Measurements from ENCODE around the gene RFT1.

The RFT1 gene

GRCh38 chr3:53080612-53081205 lies 49.5 kb downstream of the RFT1 start:
- no peaks in the 10 kb centered on the region for H3K4me1 ChIP-seq (ENCODE audit: low read length)
- no peaks in the 10 kb centered on the region for H3K9me2 ChIP-seq (replicated peaks; ENCODE audit: insufficient read depth, low read length)
- no peaks in the 10 kb centered on the region for H3K79me2 ChIP-seq (ENCODE audit: low read length)
- no peaks in the 10 kb centered on the region for H3K27me3 ChIP-seq (replicated peaks; ENCODE audit: insufficient read depth, low read length)
- no peak overlapping the region for H3K27ac ChIP-seq (ENCODE audit: low read length)
- H3F3A ChIP-seq (ENCODE audit: insufficient read depth, low read length) = no peaks in the 10 kb centered on the region
- H4K20me1 ChIP-seq (ENCODE audit: insufficient read depth, low read length) = no peaks in the 10 kb centered on the region
- H3K4me3 ChIP-seq (ENCODE audit: low read length) = no peak overlapping the region
- H3K9ac ChIP-seq (ENCODE audit: low read length) = no peak overlapping the region
- no peak for TF ChIP-seq EZH2 (optimal IDR thresholded peaks at IDR 0.05; ENCODE audit: low read depth, low read length)
- no peak for DNase-seq
- H3K4me2 ChIP-seq (ENCODE audit: low read depth, low read length) = no peak overlapping the region
- no peaks in the 10 kb centered on the region for H3K36me3 ChIP-seq (replicated peaks; ENCODE audit: insufficient read depth, low read length)
- H3K9me3 ChIP-seq (replicated peaks; ENCODE audit: insufficient read depth, low read length) = no peaks in the 10 kb centered on the region
- H2AFZ ChIP-seq (ENCODE audit: low read length) = no peak overlapping the region

GRCh38 chr3:53079791-53080555 lies 50.3 kb downstream of the RFT1 start:
- no peaks in the 10 kb centered on the region for H3K27me3 ChIP-seq (replicated peaks; ENCODE audit: insufficient read depth, low read length)
- no peak overlapping the region for H3K4me3 ChIP-seq (ENCODE audit: low read length)
- H2AFZ ChIP-seq (ENCODE audit: low read length) = no peak overlapping the region
- no peaks in the 10 kb centered on the region for H3K9me2 ChIP-seq (replicated peaks; ENCODE audit: insufficient read depth, low read length)
- TF ChIP-seq CTCF (IDR thresholded peaks at IDR 0.05; ENCODE audit: low read length) (no peak), EZH2 (optimal IDR thresholded peaks at IDR 0.05; ENCODE audit: low read depth, low read length) (no peak), EZH2phosphoT487 (IDR thresholded peaks at IDR 0.05; ENCODE audit: low read length) (no peak)
- H3K9me3 ChIP-seq (replicated peaks; ENCODE audit: insufficient read depth, low read length) = no peaks in the 10 kb centered on the region
- H3K27ac ChIP-seq (ENCODE audit: low read length) = no peak overlapping the region
- no peak for DNase-seq
- no peaks in the 10 kb centered on the region for H3K4me1 ChIP-seq (ENCODE audit: low read length)
- H3K4me2 ChIP-seq (ENCODE audit: low read depth, low read length) = no peak overlapping the region
- no peaks in the 10 kb centered on the region for H3F3A ChIP-seq (ENCODE audit: insufficient read depth, low read length)
- no peaks in the 10 kb centered on the region for H3K79me2 ChIP-seq (ENCODE audit: low read length)
- no peaks in the 10 kb centered on the region for H4K20me1 ChIP-seq (ENCODE audit: insufficient read depth, low read length)
- H3K9ac ChIP-seq (ENCODE audit: low read length) = no peak overlapping the region
- H3K36me3 ChIP-seq (replicated peaks; ENCODE audit: insufficient read depth, low read length) = no peaks in the 10 kb centered on the region

- no peaks in the 10 kb centered on the region for H3K36me3 ChIP-seq (replicated peaks; ENCODE audit: insufficient read depth, low read length)
- H3K9ac ChIP-seq (ENCODE audit: low read length) = no peak overlapping the region
- no peak overlapping the region for H3K4me3 ChIP-seq (ENCODE audit: low read length)
- H4K20me1 ChIP-seq (ENCODE audit: insufficient read depth, low read length) = no peaks in the 10 kb centered on the region
- H3K9me2 ChIP-seq (replicated peaks; ENCODE audit: insufficient read depth, low read length) = no peaks in the 10 kb centered on the region
- no peak overlapping the region for H3K27ac ChIP-seq (ENCODE audit: low read length)
- no peak overlapping the region for H3K4me2 ChIP-seq (ENCODE audit: low read depth, low read length)
- no peak for DNase-seq
- no peaks in the 10 kb centered on the region for H3F3A ChIP-seq (ENCODE audit: insufficient read depth, low read length)
- H2AFZ ChIP-seq (ENCODE audit: low read length) = no peak overlapping the region
- no peaks in the 10 kb centered on the region for H3K9me3 ChIP-seq (replicated peaks; ENCODE audit: insufficient read depth, low read length)
- no peaks in the 10 kb centered on the region for H3K27me3 ChIP-seq (replicated peaks; ENCODE audit: insufficient read depth, low read length)
- no peaks in the 10 kb centered on the region for H3K4me1 ChIP-seq (ENCODE audit: low read length)
- H3K79me2 ChIP-seq (ENCODE audit: low read length) = no peaks in the 10 kb centered on the region
- no peak for TF ChIP-seq CTCF (IDR thresholded peaks at IDR 0.05; ENCODE audit: low read length)
- no peak for TF ChIP-seq EZH2phosphoT487 (IDR thresholded peaks at IDR 0.05; ENCODE audit: low read length)
- no peak for TF ChIP-seq EZH2 (optimal IDR thresholded peaks at IDR 0.05; ENCODE audit: low read depth, low read length)
Measured at GRCh38 chr3:53079147-53079546, 51.1 kb downstream of the RFT1 start.

GRCh38 chr3:53078656-53079055 lies 51.6 kb downstream of the RFT1 start:
- H3F3A ChIP-seq (ENCODE audit: insufficient read depth, low read length) = no peaks in the 10 kb centered on the region
- no peaks in the 10 kb centered on the region for H3K36me3 ChIP-seq (replicated peaks; ENCODE audit: insufficient read depth, low read length)
- no peaks in the 10 kb centered on the region for H3K9me3 ChIP-seq (replicated peaks; ENCODE audit: insufficient read depth, low read length)
- H3K27me3 ChIP-seq (replicated peaks; ENCODE audit: insufficient read depth, low read length) = no peaks in the 10 kb centered on the region
- H3K4me3 ChIP-seq (ENCODE audit: low read length) = no peak overlapping the region
- no peak for DNase-seq
- H3K4me1 ChIP-seq (ENCODE audit: low read length) = no peaks in the 10 kb centered on the region
- H3K9ac ChIP-seq (ENCODE audit: low read length) = no peak overlapping the region
- no peaks in the 10 kb centered on the region for H4K20me1 ChIP-seq (ENCODE audit: insufficient read depth, low read length)
- no peak overlapping the region for H2AFZ ChIP-seq (ENCODE audit: low read length)
- no peak overlapping the region for H3K4me2 ChIP-seq (ENCODE audit: low read depth, low read length)
- H3K9me2 ChIP-seq (replicated peaks; ENCODE audit: insufficient read depth, low read length) = no peaks in the 10 kb centered on the region
- H3K27ac ChIP-seq (ENCODE audit: low read length) = no peak overlapping the region
- no peak for TF ChIP-seq EZH2phosphoT487 (IDR thresholded peaks at IDR 0.05; ENCODE audit: low read length)
- no peak for TF ChIP-seq EZH2 (optimal IDR thresholded peaks at IDR 0.05; ENCODE audit: low read depth, low read length)
- TF ChIP-seq CTCF (IDR thresholded peaks at IDR 0.05; ENCODE audit: low read length) = no peak
- H3K79me2 ChIP-seq (ENCODE audit: low read length) = no peaks in the 10 kb centered on the region
